Fibroblast of the aortic adventitia (primary cell): ENCODE data around the gene LHX6. TPM values are rescaled to one million over a fixed set of nuclear protein-coding genes. Genes with fewer than 3 reads are reported as not detected.

Experiments used
- DNase-seq: peaks from one replicate; pipeline ENCODE4 v3.0.0-alpha.2; 2010; ENCODE audit warnings: low read depth
- H3K4me3 ChIP-seq: 2 replicates; pipeline ENCODE4 v1.5.1; 2011; ENCODE audit warnings: low read depth, mild to moderate bottlenecking, control low read depth, low read length, moderate library complexity
- total RNA-seq: library from RNA; depleted of rRNA; stranded (reverse); fragments of >200 nt; gene quantifications from 2 replicates; pipeline ENCODE4 v1.2.3, GENCODE V29; 2012; ENCODE audit warnings: low replicate concordance
- TF ChIP-seq, protein P1 (sequence below): IDR thresholded peaks from 2 replicates; pipeline ENCODE4 v1.5.1; 2011; ENCODE audit warnings: mild to moderate bottlenecking, low read length, control low read depth, inconsistent platforms; ENCODE audit not compliant: insufficient read depth

LHX6 gene
- total RNA-seq, 1 donor: not detected

GRCh38 chr9:122220673-122221182, 8.0 kb downstream of the LHX6 start:
- DNase-seq: no peak
- H3K4me3 ChIP-seq: no peak overlapping the region
- TF ChIP-seq, protein P1, sequence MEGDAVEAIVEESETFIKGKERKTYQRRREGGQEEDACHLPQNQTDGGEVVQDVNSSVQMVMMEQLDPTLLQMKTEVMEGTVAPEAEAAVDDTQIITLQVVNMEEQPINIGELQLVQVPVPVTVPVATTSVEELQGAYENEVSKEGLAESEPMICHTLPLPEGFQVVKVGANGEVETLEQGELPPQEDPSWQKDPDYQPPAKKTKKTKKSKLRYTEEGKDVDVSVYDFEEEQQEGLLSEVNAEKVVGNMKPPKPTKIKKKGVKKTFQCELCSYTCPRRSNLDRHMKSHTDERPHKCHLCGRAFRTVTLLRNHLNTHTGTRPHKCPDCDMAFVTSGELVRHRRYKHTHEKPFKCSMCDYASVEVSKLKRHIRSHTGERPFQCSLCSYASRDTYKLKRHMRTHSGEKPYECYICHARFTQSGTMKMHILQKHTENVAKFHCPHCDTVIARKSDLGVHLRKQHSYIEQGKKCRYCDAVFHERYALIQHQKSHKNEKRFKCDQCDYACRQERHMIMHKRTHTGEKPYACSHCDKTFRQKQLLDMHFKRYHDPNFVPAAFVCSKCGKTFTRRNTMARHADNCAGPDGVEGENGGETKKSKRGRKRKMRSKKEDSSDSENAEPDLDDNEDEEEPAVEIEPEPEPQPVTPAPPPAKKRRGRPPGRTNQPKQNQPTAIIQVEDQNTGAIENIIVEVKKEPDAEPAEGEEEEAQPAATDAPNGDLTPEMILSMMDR: no peak

DNA sequence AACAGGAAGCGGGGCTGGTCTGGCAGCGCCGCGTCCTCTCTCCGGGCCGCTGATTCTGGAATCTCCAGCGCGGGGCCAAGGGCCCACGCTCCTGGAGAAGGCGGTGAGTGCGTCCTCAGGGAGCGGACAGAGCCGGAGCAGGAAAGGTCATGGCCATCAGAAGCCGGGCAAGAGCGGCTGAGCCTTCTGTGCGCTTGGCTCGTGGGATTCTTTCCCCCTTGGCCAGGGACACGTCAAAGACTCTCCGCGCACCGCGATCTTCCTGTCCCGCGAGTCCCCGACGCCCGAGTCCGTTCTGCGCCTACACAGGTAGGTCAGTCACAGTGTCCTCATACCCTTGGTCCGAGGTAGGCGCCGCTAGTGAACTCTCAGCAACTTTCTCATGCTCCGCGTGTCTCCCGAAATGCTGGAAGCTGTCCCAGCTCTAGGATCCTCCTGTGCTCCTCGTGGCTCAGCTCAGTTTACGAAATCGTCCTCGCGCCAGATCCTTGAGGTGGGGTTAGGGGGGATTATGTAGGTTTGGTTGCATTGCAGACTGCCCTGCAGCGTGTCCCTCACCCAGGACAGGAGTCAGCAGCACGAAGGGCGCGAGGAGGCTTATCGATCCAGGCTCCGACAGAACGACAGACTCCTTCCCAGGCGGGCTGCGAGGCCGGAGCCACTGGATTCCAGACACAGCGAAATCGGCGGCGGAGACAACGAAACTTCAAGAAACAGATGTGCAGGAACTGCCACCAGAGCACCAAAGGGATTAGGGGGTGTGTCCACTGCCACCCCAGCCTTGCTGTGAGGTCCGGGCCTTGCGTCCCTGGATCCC, 8.7 kb downstream of the LHX6 start:
- TF ChIP-seq, protein P1: no peak
- no peak overlapping the region for H3K4me3 ChIP-seq
- peak; percentile 22 for DNase-seq

DNA sequence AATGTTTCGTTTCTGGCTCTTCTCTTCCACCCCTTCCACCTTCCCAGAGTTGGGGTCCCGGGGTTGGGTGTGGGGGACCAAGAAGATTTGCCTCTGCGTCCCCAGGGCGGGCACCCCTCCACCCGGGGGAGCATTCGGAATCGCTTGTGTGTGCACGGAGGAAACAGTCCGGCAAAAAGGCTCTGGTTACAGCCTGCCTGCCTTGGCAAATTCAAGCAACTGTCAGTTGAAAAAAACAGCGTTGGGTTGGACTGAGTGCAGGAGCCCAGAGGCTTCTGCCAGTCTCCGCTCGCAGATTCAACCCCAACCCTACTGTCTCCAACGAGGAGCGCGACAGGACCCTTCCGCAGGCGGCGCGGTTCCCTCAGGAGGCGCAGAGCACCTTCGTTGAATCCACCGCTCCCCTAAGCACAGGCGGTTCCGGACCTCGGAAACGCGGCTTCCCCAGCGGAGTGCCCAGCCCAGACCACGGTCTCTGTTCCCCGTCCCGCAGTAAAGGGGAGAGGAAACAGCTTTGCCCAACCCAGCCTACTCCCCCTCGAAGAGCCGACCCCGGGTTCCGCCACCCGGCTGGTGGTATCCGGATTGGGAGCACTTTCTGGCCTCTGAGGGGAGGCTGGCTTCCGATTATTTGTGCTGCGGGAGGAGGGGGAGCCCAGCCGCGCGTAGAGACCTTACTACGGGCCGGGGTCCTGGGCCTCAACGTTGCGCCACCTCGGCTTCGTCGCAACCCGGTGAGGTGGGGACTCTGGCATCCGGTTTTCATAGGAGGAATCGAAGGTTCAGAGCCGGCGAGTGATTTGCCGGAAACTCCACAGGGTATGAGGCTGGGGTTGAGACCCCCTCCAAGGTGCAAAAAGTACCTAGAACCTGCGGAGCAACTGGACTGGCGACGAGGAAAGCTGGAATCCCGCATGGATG, 9.6 kb downstream of the LHX6 start:
- H3K4me3 ChIP-seq: no peak overlapping the region
- peak; percentile 22 for DNase-seq
- TF ChIP-seq, protein P1: no peak

- TF ChIP-seq, protein P1: no peak
- no peak overlapping the region for H3K4me3 ChIP-seq
- no peak for DNase-seq
Measured at GRCh38 chr9:122218071-122218934, 10.5 kb downstream of the LHX6 start.

- no peak for DNase-seq
- no peak overlapping the region for H3K4me3 ChIP-seq
- TF ChIP-seq, protein P1: no peak
Measured at GRCh38 chr9:122217640-122218039, 11.1 kb downstream of the LHX6 start.
